ENCODE measurements around the gene IDH2.

DNA sequence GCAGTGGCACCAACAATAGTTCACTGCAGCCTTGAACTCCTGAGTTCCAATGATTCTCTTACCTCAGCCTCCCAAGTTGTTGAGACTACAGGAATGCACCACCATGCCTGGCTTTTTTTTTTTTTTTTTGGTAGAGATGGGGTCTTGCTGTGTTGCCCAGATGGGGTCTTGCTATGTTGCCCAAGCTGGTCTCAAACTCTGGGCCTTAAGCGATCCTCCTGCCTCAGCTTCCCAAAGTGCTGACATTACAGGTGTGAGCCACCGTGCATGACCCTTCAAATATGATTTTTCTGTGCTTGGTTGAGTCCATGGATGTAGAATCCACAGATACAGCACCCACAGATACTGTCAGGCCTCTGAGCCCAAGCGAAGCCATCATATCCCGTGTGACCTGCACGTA lies 30.2 kb upstream of the IDH2 start:
- TF ChIP-seq, protein P1, sequence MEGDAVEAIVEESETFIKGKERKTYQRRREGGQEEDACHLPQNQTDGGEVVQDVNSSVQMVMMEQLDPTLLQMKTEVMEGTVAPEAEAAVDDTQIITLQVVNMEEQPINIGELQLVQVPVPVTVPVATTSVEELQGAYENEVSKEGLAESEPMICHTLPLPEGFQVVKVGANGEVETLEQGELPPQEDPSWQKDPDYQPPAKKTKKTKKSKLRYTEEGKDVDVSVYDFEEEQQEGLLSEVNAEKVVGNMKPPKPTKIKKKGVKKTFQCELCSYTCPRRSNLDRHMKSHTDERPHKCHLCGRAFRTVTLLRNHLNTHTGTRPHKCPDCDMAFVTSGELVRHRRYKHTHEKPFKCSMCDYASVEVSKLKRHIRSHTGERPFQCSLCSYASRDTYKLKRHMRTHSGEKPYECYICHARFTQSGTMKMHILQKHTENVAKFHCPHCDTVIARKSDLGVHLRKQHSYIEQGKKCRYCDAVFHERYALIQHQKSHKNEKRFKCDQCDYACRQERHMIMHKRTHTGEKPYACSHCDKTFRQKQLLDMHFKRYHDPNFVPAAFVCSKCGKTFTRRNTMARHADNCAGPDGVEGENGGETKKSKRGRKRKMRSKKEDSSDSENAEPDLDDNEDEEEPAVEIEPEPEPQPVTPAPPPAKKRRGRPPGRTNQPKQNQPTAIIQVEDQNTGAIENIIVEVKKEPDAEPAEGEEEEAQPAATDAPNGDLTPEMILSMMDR (IDR thresholded peaks at IDR 0.05), result no peak
- TF ChIP-seq SP1 (CRISPR knock-in tag; conservative IDR thresholded peaks at IDR 0.05) (no peak), ZNF317 (CRISPR knock-in tag; IDR thresholded peaks at IDR 0.05; ENCODE audit: borderline replicate concordance, low read depth) (no peak), FOXJ3 (CRISPR knock-in tag; IDR thresholded peaks at IDR 0.05; ENCODE audit: borderline replicate concordance) (no peak), ELF4 (CRISPR knock-in tag; IDR thresholded peaks at IDR 0.05; ENCODE audit: low read depth) (no peak), ATF1 (CRISPR knock-in tag; IDR thresholded peaks at IDR 0.05) (no peak)
- TF ChIP-seq, protein P2, sequence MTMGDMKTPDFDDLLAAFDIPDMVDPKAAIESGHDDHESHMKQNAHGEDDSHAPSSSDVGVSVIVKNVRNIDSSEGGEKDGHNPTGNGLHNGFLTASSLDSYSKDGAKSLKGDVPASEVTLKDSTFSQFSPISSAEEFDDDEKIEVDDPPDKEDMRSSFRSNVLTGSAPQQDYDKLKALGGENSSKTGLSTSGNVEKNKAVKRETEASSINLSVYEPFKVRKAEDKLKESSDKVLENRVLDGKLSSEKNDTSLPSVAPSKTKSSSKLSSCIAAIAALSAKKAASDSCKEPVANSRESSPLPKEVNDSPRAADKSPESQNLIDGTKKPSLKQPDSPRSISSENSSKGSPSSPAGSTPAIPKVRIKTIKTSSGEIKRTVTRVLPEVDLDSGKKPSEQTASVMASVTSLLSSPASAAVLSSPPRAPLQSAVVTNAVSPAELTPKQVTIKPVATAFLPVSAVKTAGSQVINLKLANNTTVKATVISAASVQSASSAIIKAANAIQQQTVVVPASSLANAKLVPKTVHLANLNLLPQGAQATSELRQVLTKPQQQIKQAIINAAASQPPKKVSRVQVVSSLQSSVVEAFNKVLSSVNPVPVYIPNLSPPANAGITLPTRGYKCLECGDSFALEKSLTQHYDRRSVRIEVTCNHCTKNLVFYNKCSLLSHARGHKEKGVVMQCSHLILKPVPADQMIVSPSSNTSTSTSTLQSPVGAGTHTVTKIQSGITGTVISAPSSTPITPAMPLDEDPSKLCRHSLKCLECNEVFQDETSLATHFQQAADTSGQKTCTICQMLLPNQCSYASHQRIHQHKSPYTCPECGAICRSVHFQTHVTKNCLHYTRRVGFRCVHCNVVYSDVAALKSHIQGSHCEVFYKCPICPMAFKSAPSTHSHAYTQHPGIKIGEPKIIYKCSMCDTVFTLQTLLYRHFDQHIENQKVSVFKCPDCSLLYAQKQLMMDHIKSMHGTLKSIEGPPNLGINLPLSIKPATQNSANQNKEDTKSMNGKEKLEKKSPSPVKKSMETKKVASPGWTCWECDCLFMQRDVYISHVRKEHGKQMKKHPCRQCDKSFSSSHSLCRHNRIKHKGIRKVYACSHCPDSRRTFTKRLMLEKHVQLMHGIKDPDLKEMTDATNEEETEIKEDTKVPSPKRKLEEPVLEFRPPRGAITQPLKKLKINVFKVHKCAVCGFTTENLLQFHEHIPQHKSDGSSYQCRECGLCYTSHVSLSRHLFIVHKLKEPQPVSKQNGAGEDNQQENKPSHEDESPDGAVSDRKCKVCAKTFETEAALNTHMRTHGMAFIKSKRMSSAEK (CRISPR knock-in tag; IDR thresholded peaks at IDR 0.05; ENCODE audit: borderline replicate concordance), result no peak
- TF ChIP-seq, protein P3, sequence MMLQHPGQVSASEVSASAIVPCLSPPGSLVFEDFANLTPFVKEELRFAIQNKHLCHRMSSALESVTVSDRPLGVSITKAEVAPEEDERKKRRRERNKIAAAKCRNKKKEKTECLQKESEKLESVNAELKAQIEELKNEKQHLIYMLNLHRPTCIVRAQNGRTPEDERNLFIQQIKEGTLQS (CRISPR knock-in tag; conservative IDR thresholded peaks at IDR 0.05), result no peak
- TF ChIP-seq, protein P4, sequence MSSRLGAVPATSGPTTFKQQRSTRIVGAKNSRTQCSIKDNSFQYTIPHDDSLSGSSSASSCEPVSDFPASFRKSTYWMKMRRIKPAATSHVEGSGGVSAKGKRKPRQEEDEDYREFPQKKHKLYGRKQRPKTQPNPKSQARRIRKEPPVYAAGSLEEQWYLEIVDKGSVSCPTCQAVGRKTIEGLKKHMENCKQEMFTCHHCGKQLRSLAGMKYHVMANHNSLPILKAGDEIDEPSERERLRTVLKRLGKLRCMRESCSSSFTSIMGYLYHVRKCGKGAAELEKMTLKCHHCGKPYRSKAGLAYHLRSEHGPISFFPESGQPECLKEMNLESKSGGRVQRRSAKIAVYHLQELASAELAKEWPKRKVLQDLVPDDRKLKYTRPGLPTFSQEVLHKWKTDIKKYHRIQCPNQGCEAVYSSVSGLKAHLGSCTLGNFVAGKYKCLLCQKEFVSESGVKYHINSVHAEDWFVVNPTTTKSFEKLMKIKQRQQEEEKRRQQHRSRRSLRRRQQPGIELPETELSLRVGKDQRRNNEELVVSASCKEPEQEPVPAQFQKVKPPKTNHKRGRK (CRISPR knock-in tag; IDR thresholded peaks at IDR 0.05; ENCODE audit: borderline replicate concordance), result no peak
- TF ChIP-seq, protein P5, sequence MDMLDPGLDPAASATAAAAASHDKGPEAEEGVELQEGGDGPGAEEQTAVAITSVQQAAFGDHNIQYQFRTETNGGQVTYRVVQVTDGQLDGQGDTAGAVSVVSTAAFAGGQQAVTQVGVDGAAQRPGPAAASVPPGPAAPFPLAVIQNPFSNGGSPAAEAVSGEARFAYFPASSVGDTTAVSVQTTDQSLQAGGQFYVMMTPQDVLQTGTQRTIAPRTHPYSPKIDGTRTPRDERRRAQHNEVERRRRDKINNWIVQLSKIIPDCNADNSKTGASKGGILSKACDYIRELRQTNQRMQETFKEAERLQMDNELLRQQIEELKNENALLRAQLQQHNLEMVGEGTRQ (CRISPR knock-in tag; IDR thresholded peaks at IDR 0.05), result no peak
- TF ChIP-seq, protein P6, sequence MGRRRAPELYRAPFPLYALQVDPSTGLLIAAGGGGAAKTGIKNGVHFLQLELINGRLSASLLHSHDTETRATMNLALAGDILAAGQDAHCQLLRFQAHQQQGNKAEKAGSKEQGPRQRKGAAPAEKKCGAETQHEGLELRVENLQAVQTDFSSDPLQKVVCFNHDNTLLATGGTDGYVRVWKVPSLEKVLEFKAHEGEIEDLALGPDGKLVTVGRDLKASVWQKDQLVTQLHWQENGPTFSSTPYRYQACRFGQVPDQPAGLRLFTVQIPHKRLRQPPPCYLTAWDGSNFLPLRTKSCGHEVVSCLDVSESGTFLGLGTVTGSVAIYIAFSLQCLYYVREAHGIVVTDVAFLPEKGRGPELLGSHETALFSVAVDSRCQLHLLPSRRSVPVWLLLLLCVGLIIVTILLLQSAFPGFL (CRISPR knock-in tag; IDR thresholded peaks at IDR 0.05; ENCODE audit: borderline replicate concordance), result no peak
- TF ChIP-seq, protein P7, sequence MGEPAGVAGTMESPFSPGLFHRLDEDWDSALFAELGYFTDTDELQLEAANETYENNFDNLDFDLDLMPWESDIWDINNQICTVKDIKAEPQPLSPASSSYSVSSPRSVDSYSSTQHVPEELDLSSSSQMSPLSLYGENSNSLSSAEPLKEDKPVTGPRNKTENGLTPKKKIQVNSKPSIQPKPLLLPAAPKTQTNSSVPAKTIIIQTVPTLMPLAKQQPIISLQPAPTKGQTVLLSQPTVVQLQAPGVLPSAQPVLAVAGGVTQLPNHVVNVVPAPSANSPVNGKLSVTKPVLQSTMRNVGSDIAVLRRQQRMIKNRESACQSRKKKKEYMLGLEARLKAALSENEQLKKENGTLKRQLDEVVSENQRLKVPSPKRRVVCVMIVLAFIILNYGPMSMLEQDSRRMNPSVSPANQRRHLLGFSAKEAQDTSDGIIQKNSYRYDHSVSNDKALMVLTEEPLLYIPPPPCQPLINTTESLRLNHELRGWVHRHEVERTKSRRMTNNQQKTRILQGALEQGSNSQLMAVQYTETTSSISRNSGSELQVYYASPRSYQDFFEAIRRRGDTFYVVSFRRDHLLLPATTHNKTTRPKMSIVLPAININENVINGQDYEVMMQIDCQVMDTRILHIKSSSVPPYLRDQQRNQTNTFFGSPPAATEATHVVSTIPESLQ (CRISPR knock-in tag; IDR thresholded peaks at IDR 0.05), result no peak
